Colonic mucosa (tissue), 4 donors: Measurements from ENCODE around the gene SNX13. TPM values are rescaled to one million over a fixed set of nuclear protein-coding genes. Genes with fewer than 3 reads are reported as not detected.

ENCODE experiments used
- DNase-seq: peaks from one replicate; pipeline ENCODE4 v3.0.0-alpha.2; 2020
- H3K27ac ChIP-seq: fragments of 200-600 bp; one replicate; pipeline ENCODE4 v1.8.0; 2021
- H3K27me3 ChIP-seq: fragments of 200-600 bp; one replicate; pipeline ENCODE4 v1.8.0; 2021
- H3K36me3 ChIP-seq: fragments of 200-600 bp; one replicate; pipeline ENCODE4 v1.8.0; 2021
- H3K4me1 ChIP-seq: fragments of 200-600 bp; one replicate; pipeline ENCODE4 v1.8.0; 2021; ENCODE audit warnings: mild to moderate bottlenecking
- H3K4me3 ChIP-seq: fragments of 200-600 bp; one replicate; pipeline ENCODE4 v1.8.0; 2021
- H3K9ac ChIP-seq, 2 donors: one replicate each; pipeline ENCODE4 v1.7.0; 2013; ENCODE audit warnings: control low read depth in 2 of 2, low read depth in 2 of 2, low read length in 2 of 2
- H3K9me3 ChIP-seq: fragments of 200-600 bp; one replicate; pipeline ENCODE4 v1.8.0; 2021
- intact Hi-C: fragments of 100-400 bp; cut with DNase I; formaldehyde crosslinking; loops from one replicate; pipeline ENCODE4 v1.14.1; 2022
- total RNA-seq, 2 donors: library from RNA; stranded (reverse); fragmentation: NEBNext Ultra II Directional in 1 of 2; extraction: Animal tissue kit (Norgen Biotek cat#: 25700) in 1 of 2; gene quantifications; one replicate each; pipeline ENCODE4 v1.2.1, GENCODE V29; 2021
- TF ChIP-seq, protein P1 (sequence below): fragments of 200-600 bp; IDR thresholded peaks from one replicate; pipeline ENCODE4 v1.8.0; 2022; ENCODE audit warnings: antibody characterized with exemption, mild to moderate bottlenecking
- donor health status: healthy.
- donor health status: DM: no; HTN: no; CAD: no.
- donor health status: DM: no; HTN: no; CAD: no.

Gene SNX13
- total RNA-seq, 2 donors from 2014 or later: 52.5 to 71.4 TPM

GRCh38 chr7:17844022-17844421 lies 96.3 kb downstream of the SNX13 start:
- intact Hi-C loops: no loop called here
- Histone ChIP-seq H3K27me3 (no peaks in the 10 kb centered on the region), H3K9ac (no peak overlapping the region), H3K4me3 (no peak overlapping the region), H3K36me3 (peaks cover 7% of the 10 kb centered on the region), H3K9me3 (no peaks in the 10 kb centered on the region), H3K4me1 (no peaks in the 10 kb centered on the region), H3K27ac (no peak overlapping the region)
- DNase-seq: no peak
- TF ChIP-seq, protein P1, sequence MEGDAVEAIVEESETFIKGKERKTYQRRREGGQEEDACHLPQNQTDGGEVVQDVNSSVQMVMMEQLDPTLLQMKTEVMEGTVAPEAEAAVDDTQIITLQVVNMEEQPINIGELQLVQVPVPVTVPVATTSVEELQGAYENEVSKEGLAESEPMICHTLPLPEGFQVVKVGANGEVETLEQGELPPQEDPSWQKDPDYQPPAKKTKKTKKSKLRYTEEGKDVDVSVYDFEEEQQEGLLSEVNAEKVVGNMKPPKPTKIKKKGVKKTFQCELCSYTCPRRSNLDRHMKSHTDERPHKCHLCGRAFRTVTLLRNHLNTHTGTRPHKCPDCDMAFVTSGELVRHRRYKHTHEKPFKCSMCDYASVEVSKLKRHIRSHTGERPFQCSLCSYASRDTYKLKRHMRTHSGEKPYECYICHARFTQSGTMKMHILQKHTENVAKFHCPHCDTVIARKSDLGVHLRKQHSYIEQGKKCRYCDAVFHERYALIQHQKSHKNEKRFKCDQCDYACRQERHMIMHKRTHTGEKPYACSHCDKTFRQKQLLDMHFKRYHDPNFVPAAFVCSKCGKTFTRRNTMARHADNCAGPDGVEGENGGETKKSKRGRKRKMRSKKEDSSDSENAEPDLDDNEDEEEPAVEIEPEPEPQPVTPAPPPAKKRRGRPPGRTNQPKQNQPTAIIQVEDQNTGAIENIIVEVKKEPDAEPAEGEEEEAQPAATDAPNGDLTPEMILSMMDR: no peak

GRCh38 chr7:17843041-17843440 lies 97.3 kb downstream of the SNX13 start:
- no peak for DNase-seq
- no peaks in the 10 kb centered on the region for H3K4me1 ChIP-seq
- TF ChIP-seq, protein P1: no peak
- intact Hi-C loops: no loop called here
- no peaks in the 10 kb centered on the region for H3K27me3 ChIP-seq
- no peak overlapping the region for H3K27ac ChIP-seq
- peaks cover 10% of the 10 kb centered on the region for H3K36me3 ChIP-seq
- H3K9ac ChIP-seq: no peak overlapping the region
- no peak overlapping the region for H3K4me3 ChIP-seq
- H3K9me3 ChIP-seq: no peaks in the 10 kb centered on the region

DNA sequence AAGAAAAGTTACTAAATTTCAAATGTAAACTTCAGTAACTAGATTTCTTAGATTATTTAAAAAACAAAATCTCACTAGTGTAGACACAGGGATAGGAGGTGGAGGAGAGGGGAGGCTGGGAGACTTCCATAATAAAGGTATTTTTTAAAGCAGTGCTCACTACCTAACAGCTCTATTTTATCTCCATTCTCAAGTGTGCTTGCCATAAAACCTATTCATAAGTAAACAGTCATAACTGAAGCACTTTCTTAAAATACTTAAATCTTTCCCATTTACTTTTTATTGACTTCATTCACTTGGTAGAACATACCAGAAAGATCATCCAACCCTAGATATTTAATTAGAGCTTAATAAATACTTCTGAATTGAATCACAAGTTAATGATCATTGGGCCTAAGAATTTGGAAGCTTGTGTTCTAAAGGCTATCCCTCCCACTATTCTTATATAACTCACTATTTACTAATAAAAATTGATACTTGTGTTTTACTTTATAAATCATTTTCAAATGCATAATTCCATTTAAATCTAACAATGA lies 107.4 kb downstream of the SNX13 start:
- no peak overlapping the region for H3K4me3 ChIP-seq
- TF ChIP-seq, protein P1: no peak
- H3K36me3 ChIP-seq: no peaks in the 10 kb centered on the region
- no peak overlapping the region for H3K27ac ChIP-seq
- no peaks in the 10 kb centered on the region for H3K9me3 ChIP-seq
- H3K9ac ChIP-seq: no peak overlapping the region
- intact Hi-C loops: no loop called here
- H3K4me1 ChIP-seq: no peaks in the 10 kb centered on the region
- no peaks in the 10 kb centered on the region for H3K27me3 ChIP-seq
- DNase-seq: no peak

- Histone ChIP-seq H3K4me3 (no peak overlapping the region), H3K36me3 (no peaks in the 10 kb centered on the region), H3K27ac (no peak overlapping the region), H3K27me3 (no peaks in the 10 kb centered on the region), H3K4me1 (no peaks in the 10 kb centered on the region), H3K9ac (no peak overlapping the region), H3K9me3 (no peaks in the 10 kb centered on the region)
- no peak for DNase-seq
- TF ChIP-seq, protein P1: no peak
- intact Hi-C loops: no loop called here
These were observed 108.1 kb downstream of the SNX13 start for GRCh38 chr7:17832242-17832641.

- Histone ChIP-seq H3K9ac (no peak overlapping the region), H3K4me1 (no peaks in the 10 kb centered on the region), H3K4me3 (no peak overlapping the region), H3K9me3 (no peaks in the 10 kb centered on the region), H3K27ac (no peak overlapping the region), H3K36me3 (no peaks in the 10 kb centered on the region), H3K27me3 (no peaks in the 10 kb centered on the region)
- no peak for DNase-seq
- intact Hi-C loops: no loop called here
- TF ChIP-seq, protein P1: no peak
These were observed 110.1 kb downstream of the SNX13 start for GRCh38 chr7:17830206-17830605.
